Thyroid gland (tissue), 4 donors: ENCODE measurements around the gene AARS2. TPM values are rescaled to one million over a fixed set of nuclear protein-coding genes. Genes with fewer than 3 reads are reported as not detected.
A peak's percentile ranks its signal among the peaks of the same experiment; 100 is the strongest.

Experiments
- DNase-seq, 2 donors: peaks; one replicate each; pipeline ENCODE4 v3.0.0-alpha.2; 2019
- H3K27ac ChIP-seq, 3 donors: fragments of 200-600 bp; sonication (generic); 1 replicate in 2 of 3; 2 replicates in 1 of 3; pipeline ENCODE4 v1.5.1; 2016 to 2019; ENCODE audit warnings: mild to moderate bottlenecking in 1 of 3, moderate library complexity in 1 of 3
- H3K27me3 ChIP-seq: fragments of 200-600 bp; sonication (generic); one replicate; pipeline ENCODE4 v1.5.1; 2019
- H3K36me3 ChIP-seq, 2 donors: fragments of 200-600 bp; sonication (generic); one replicate each; pipeline ENCODE4 v1.5.1; 2016 to 2019
- H3K4me1 ChIP-seq, 2 donors: fragments of 200-600 bp; sonication (generic); one replicate each; pipeline ENCODE4 v1.5.1; 2017 to 2019
- H3K4me3 ChIP-seq, 3 donors: fragments of 200-600 bp; sonication (generic); replicated peaks in 1 of 3; 1 replicate in 2 of 3; 2 replicates in 1 of 3; pipeline ENCODE4 v1.5.1; 2016; ENCODE audit warnings: mild to moderate bottlenecking in 1 of 3
- H3K9me3 ChIP-seq: fragments of 200-600 bp; sonication (generic); one replicate; pipeline ENCODE4 v1.5.1; 2017
- POLR2A ChIP-seq, 2 donors: fragments of 450-650 bp; IDR thresholded peaks; one replicate each; pipeline ENCODE4 v1.6.1; 2017; ENCODE audit warnings: antibody characterized with exemption in 2 of 2, mild to moderate bottlenecking in 2 of 2, moderate library complexity in 1 of 2
- WGBS, 2 donors: methylation state at CpG; one replicate each; pipeline ENCODE4 v1.1.5; 2017; 5-methylcytosine and 5-hydroxymethylcytosine counted together
- intact Hi-C: fragments of 100-400 bp; cut with DNase I; formaldehyde crosslinking; loops from one replicate; pipeline ENCODE4 v1.15.1; 2023
- total RNA-seq, 4 donors: library from RNA; depleted of rRNA; stranded (reverse); fragments of >200 nt; gene quantifications; one replicate each; pipeline ENCODE4 v1.2.3, GENCODE V29; 2016
- TF ChIP-seq, protein P1 (sequence below), 6 experiments: fragments of 200-600 bp in 3 of 6; fragments of 450-650 bp in 3 of 6; sonication (generic) in 3 of 6; IDR thresholded peaks; one replicate each; pipeline ENCODE4 v1.5.1; 2016 to 2019; ENCODE audit warnings: antibody characterized with exemption in 6 of 6, mild to moderate bottlenecking in 2 of 6, inconsistent platforms in 1 of 6, moderate library complexity in 1 of 6

The AARS2 gene
- total RNA-seq, 4 donors from 2014 or later = 9.7 to 18.0 (median 14.2) TPM

DNA sequence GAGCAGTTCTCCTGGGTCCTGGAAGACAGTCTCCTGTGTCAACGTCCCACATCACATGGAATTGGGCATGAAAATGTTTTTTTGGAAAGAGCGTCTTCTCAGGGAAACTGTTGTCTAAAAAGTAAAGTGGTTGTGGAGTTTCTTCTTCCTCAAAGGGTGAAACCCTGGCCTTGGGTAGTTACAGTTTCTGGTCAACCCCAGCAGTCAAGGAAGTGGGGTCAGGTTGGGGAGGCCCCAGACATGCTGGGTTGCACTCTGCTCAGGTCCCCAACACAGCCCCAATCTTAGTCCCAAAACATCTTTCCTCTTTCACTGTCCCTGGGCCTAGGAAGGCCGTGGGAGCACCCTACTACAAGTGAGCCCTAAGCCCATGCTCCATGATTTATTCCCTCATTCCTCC, 46.8 kb downstream of the AARS2 start:
- TF ChIP-seq POLR2A (IDR thresholded peaks at IDR 0.05) = no peak
- TF ChIP-seq, protein P1, sequence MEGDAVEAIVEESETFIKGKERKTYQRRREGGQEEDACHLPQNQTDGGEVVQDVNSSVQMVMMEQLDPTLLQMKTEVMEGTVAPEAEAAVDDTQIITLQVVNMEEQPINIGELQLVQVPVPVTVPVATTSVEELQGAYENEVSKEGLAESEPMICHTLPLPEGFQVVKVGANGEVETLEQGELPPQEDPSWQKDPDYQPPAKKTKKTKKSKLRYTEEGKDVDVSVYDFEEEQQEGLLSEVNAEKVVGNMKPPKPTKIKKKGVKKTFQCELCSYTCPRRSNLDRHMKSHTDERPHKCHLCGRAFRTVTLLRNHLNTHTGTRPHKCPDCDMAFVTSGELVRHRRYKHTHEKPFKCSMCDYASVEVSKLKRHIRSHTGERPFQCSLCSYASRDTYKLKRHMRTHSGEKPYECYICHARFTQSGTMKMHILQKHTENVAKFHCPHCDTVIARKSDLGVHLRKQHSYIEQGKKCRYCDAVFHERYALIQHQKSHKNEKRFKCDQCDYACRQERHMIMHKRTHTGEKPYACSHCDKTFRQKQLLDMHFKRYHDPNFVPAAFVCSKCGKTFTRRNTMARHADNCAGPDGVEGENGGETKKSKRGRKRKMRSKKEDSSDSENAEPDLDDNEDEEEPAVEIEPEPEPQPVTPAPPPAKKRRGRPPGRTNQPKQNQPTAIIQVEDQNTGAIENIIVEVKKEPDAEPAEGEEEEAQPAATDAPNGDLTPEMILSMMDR (IDR thresholded peaks at IDR 0.05) = no peak
- intact Hi-C loops = loop anchor here (5.0 kb wide), 1 partner anchor 116 kb away; no protein-coding TSS in a partner anchor
- Histone ChIP-seq H3K4me3 (no peak overlapping the region), H3K9me3 (no peaks in the 10 kb centered on the region), H3K36me3 (no peaks in the 10 kb centered on the region), H3K27me3 (no peaks in the 10 kb centered on the region), H3K4me1 (peaks cover 27 to 34% of the 10 kb centered on the region in 2 donors), H3K27ac (no peak overlapping the region)
- no peak for DNase-seq
- WGBS, 2 donors = 79 to 81% methylated on average over 3 of the region's 3 CpGs

DNA sequence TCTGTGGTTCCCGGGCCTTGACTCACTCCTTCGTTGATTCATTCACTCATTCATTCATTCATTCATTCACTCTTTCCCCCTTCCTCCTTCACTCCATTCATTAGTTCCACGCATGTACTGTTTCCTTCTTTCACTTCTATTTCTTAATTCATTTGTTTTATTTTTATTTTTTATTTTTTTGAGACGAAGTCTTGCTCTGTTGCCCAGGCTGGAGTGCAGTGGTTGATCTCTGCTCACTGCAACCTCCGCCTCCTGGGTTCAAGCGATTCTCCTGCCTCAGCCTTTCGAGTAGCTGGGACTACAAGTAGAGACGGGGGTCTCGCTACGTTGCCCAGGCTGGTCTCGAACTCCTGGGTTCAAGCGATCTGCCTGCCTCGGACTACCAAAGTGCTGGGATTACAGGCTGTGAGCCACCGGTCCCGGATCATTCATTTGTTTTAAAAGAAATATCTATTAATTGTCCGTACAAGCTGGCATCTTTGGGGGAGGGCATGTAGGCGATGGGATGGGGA, 47.4 kb downstream of the AARS2 start:
- no peaks in the 10 kb centered on the region for H3K36me3 ChIP-seq
- DNase-seq = no peak
- H3K9me3 ChIP-seq = no peaks in the 10 kb centered on the region
- H3K27ac ChIP-seq = peak overlapping the region in 1 of 3 donors; percentile 81
- H3K4me1 ChIP-seq = peaks cover 27 to 34% of the 10 kb centered on the region in 2 donors
- peak overlapping the region in 1 of 3 donors; percentile 83 for H3K4me3 ChIP-seq
- WGBS, 2 donors = 64 to 67% methylated on average over 17 of the region's 17 CpGs
- TF ChIP-seq, protein P1 (IDR thresholded peaks at IDR 0.05) = no peak
- no peak for TF ChIP-seq POLR2A (IDR thresholded peaks at IDR 0.05)
- H3K27me3 ChIP-seq = no peaks in the 10 kb centered on the region
- intact Hi-C loops = loop anchor here (5.0 kb wide), 1 partner anchor 117 kb away; no protein-coding TSS in a partner anchor

DNA sequence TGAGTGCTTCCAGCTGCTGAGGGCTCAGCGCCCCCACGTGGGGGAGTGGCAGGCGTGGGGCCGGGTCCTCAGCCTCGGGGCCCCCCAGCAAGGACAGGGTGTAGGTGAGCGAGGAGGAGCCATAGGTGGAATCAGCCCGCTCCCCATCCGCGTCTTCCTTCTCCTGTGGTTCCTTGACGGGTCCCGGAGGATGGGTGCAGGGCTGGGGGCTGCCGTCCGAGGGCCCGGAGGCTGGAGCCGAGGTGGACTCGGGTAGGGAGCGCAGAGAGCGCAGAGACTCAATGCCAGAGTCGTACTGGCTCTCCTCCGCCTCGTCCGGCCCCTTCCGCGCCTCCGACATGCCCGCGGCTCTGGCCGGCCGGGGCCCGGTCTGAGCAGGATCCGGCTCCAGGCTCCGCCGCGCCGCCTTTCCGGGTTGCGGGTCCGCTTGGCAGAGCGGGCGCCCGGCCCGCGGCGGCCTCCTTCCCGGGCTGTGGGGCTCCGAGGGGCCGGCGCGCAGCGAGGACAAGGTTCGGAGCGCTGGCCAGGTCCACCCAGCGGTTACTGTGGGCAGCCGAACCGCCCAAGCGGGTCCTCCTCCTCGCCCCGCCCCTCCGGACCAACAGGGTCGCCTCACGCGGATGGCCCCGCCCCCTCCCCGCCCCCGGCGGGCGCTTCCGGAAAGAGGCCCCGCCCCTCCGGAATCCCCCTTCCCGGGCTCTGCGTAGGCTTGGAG, 48.0 kb downstream of the AARS2 start, which contains the start of gene NFKBIE:
NFKBIE (minus strand) TSS at position 545 of the 715 bp plus-strand sequence; CDS start at position 340, 205 bp downstream.
- 0% methylated on average over 4 to 8 of the region's 72 CpGs for WGBS, 2 donors
- intact Hi-C loops = loop anchor here (5.0 kb wide), 1 partner anchor 117 kb away; no protein-coding TSS in a partner anchor
- no peaks in the 10 kb centered on the region for H3K27me3 ChIP-seq
- H3K9me3 ChIP-seq = no peaks in the 10 kb centered on the region
- TF ChIP-seq POLR2A (IDR thresholded peaks at IDR 0.05) = peak; percentile 76 to 91
- TF ChIP-seq, protein P1 (IDR thresholded peaks at IDR 0.05) = peak in 3 of 6 experiments; percentile 20 to 25 (median 21)
- H3K36me3 ChIP-seq = peaks cover 0 to under 1% of the 10 kb centered on the region in 2 donors
- H3K27ac ChIP-seq = peak within 1 kb of the TSS; percentile 60 to 90 (median 81)
- peak within 1 kb of the TSS; percentile 77 to 83 (median 82) for H3K4me3 ChIP-seq
- peaks cover 27 to 30% of the 10 kb centered on the region in 2 donors for H3K4me1 ChIP-seq
- peak; percentile 98 to 99 for DNase-seq

DNA sequence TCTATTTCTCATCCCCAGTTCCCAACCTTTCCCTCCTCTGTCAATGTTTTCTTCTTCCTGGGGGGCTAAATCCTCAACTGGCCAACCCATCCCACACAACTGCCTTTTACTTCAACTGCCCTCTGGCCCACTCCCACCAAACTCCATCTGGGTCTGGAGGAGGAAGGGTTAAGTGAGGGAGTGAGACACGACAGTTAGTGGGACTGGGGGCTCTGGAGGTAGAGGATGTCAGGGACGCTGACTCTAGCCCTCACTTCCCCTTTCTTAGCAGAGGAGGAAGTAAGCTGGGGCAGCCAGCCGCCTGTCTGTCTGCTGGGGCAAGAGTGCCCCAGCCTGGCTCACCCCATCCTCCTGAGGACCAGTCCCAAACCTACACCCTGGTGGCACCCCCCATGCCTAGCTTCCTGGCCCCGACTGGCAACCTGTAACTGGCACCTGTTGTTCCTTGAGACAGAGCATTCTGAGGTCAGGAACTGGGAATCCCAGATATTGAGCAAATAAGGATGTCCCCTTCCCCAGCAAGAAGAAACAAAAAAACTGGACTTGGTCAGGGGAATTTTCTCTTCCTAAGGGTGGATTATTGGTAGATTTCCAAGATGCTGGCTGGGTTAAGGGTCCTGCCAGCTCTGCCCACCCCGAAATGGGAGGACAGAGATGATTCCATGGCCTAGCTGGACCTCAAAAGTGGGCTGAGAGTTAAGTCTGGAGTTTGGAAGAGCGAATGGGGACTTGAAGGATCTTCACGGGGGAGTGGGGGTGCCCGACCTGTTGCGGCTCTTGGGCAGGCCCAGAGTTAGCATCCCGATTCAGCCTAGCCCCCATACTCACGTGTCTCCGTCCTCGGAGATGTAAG, 48.8 kb downstream of the AARS2 start:
- no peak for DNase-seq
- Histone ChIP-seq H3K27ac (peak overlapping the region in 2 of 3 donors; percentile 81 to 90), H3K4me1 (peaks cover 27 to 29% of the 10 kb centered on the region in 2 donors), H3K27me3 (no peaks in the 10 kb centered on the region), H3K36me3 (peaks cover 0 to 4% of the 10 kb centered on the region in 2 donors), H3K9me3 (no peaks in the 10 kb centered on the region), H3K4me3 (peak overlapping the region; percentile 77 to 83 (median 82))
- TF ChIP-seq, protein P1 (IDR thresholded peaks at IDR 0.05) = no peak
- TF ChIP-seq POLR2A (IDR thresholded peaks at IDR 0.05) = no peak
- WGBS, 2 donors = 17 to 20% methylated on average over 10 to 13 of the region's 13 CpGs
- intact Hi-C loops = loop anchor here (5.0 kb wide), 1 partner anchor 118 kb away; no protein-coding TSS in a partner anchor
